Skeletal muscle satellite cell (primary cell): ENCODE data around the gene PPP1R1B.

ENCODE experiments used
- H3K27me3 ChIP-seq: 2 replicates; pipeline ENCODE4 v1.7.0; 2013; ENCODE audit warnings: low read length; ENCODE audit not compliant: control insufficient read depth, insufficient read depth
- H3K36me3 ChIP-seq: 2 replicates; pipeline ENCODE4 v1.7.0; 2013; ENCODE audit warnings: mild to moderate bottlenecking, control low read depth, low read length; ENCODE audit not compliant: insufficient read depth
- H3K4me1 ChIP-seq: 2 replicates; pipeline ENCODE4 v1.7.0; 2013; ENCODE audit warnings: low read length; ENCODE audit not compliant: control insufficient read depth, insufficient read depth
- H3K4me2 ChIP-seq: 2 replicates; pipeline ENCODE4 v1.7.0; 2013; ENCODE audit warnings: mild to moderate bottlenecking, low read length
- H3K4me3 ChIP-seq: 2 replicates; pipeline ENCODE4 v1.7.0; 2013; ENCODE audit warnings: low read length
- H3K9ac ChIP-seq: 2 replicates; pipeline ENCODE4 v1.7.0; 2013; ENCODE audit warnings: mild to moderate bottlenecking, low read depth, low read length, moderate library complexity
- H3K9me3 ChIP-seq: replicated peaks from 2 replicates; pipeline ENCODE4 v1.7.0; 2013; ENCODE audit warnings: mild to moderate bottlenecking, control low read depth, low read length

The PPP1R1B gene

GRCh38 chr17:39652587-39653315, 26.0 kb downstream of the PPP1R1B start:
- H3K27me3 ChIP-seq = no peaks in the 10 kb centered on the region
- no peak overlapping the region for H3K9ac ChIP-seq
- peaks cover 9% of the 10 kb centered on the region for H3K36me3 ChIP-seq
- H3K4me2 ChIP-seq = no peak overlapping the region
- H3K4me1 ChIP-seq = no peaks in the 10 kb centered on the region
- no peak overlapping the region for H3K4me3 ChIP-seq
- H3K9me3 ChIP-seq = no peaks in the 10 kb centered on the region

GRCh38 chr17:39653316-39653661, 26.5 kb downstream of the PPP1R1B start:
- H3K4me3 ChIP-seq = no peak overlapping the region
- no peaks in the 10 kb centered on the region for H3K9me3 ChIP-seq
- no peak overlapping the region for H3K9ac ChIP-seq

GRCh38 chr17:39653662-39654331, 27.0 kb downstream of the PPP1R1B start:
- Histone ChIP-seq H3K4me1 (no peaks in the 10 kb centered on the region), H3K27me3 (no peaks in the 10 kb centered on the region), H3K4me3 (no peak overlapping the region), H3K9me3 (no peaks in the 10 kb centered on the region), H3K9ac (no peak overlapping the region), H3K36me3 (peaks cover 15% of the 10 kb centered on the region), H3K4me2 (no peak overlapping the region)

More at GRCh38 chr17:39653316-39653661, 26.5 kb downstream of the PPP1R1B start:
- H3K36me3 ChIP-seq = peaks cover 14% of the 10 kb centered on the region
- H3K4me2 ChIP-seq = no peak overlapping the region
- H3K27me3 ChIP-seq = no peaks in the 10 kb centered on the region
- no peaks in the 10 kb centered on the region for H3K4me1 ChIP-seq

- Histone ChIP-seq H3K4me3 (no peak overlapping the region), H3K4me1 (no peaks in the 10 kb centered on the region)
Measured at GRCh38 chr17:39655105-39655504, 28.4 kb downstream of the PPP1R1B start.

GRCh38 chr17:39658346-39658745, 31.6 kb downstream of the PPP1R1B start:
- H3K4me3 ChIP-seq = no peak overlapping the region
- H3K9me3 ChIP-seq = no peaks in the 10 kb centered on the region
- H3K4me2 ChIP-seq = no peak overlapping the region
- H3K36me3 ChIP-seq = peaks cover 36% of the 10 kb centered on the region
- H3K27me3 ChIP-seq = no peaks in the 10 kb centered on the region
- no peak overlapping the region for H3K9ac ChIP-seq
- H3K4me1 ChIP-seq = no peaks in the 10 kb centered on the region

More at GRCh38 chr17:39655105-39655504, 28.4 kb downstream of the PPP1R1B start:
- Histone ChIP-seq H3K27me3 (no peaks in the 10 kb centered on the region), H3K4me2 (no peak overlapping the region), H3K36me3 (peaks cover 16% of the 10 kb centered on the region), H3K9me3 (no peaks in the 10 kb centered on the region), H3K9ac (no peak overlapping the region)

- Histone ChIP-seq H3K4me1 (peaks cover 2% of the 10 kb centered on the region), H3K4me2 (no peak overlapping the region), H3K4me3 (no peak overlapping the region), H3K9me3 (no peaks in the 10 kb centered on the region), H3K9ac (no peak overlapping the region), H3K36me3 (peaks cover 35% of the 10 kb centered on the region), H3K27me3 (no peaks in the 10 kb centered on the region)
Measured at GRCh38 chr17:39658760-39659159, 32.0 kb downstream of the PPP1R1B start.

GRCh38 chr17:39659279-39660010, 32.7 kb downstream of the PPP1R1B start:
- Histone ChIP-seq H3K4me2 (no peak overlapping the region), H3K36me3 (peaks cover 30% of the 10 kb centered on the region), H3K9me3 (no peaks in the 10 kb centered on the region), H3K4me3 (no peak overlapping the region), H3K4me1 (peaks cover 5% of the 10 kb centered on the region), H3K9ac (no peak overlapping the region), H3K27me3 (no peaks in the 10 kb centered on the region)

GRCh38 chr17:39660011-39660360, 33.2 kb downstream of the PPP1R1B start:
- no peaks in the 10 kb centered on the region for H3K9me3 ChIP-seq
- peaks cover 5% of the 10 kb centered on the region for H3K4me1 ChIP-seq
- no peak overlapping the region for H3K4me2 ChIP-seq
- H3K27me3 ChIP-seq = no peaks in the 10 kb centered on the region
- H3K4me3 ChIP-seq = no peak overlapping the region
- peaks cover 30% of the 10 kb centered on the region for H3K36me3 ChIP-seq
- H3K9ac ChIP-seq = no peak overlapping the region

GRCh38 chr17:39660397-39661385, 33.9 kb downstream of the PPP1R1B start:
- Histone ChIP-seq H3K9ac (no peak overlapping the region), H3K4me3 (no peak overlapping the region), H3K4me2 (no peak overlapping the region), H3K4me1 (peaks cover 6% of the 10 kb centered on the region), H3K9me3 (no peaks in the 10 kb centered on the region), H3K36me3 (peaks cover 30% of the 10 kb centered on the region), H3K27me3 (peaks cover 4% of the 10 kb centered on the region)

- no peak overlapping the region for H3K4me2 ChIP-seq
- H3K9ac ChIP-seq = no peak overlapping the region
- H3K27me3 ChIP-seq = peaks cover 15% of the 10 kb centered on the region
- no peaks in the 10 kb centered on the region for H3K9me3 ChIP-seq
- H3K4me1 ChIP-seq = peaks cover 14% of the 10 kb centered on the region
- H3K36me3 ChIP-seq = peaks cover 30% of the 10 kb centered on the region
- H3K4me3 ChIP-seq = no peak overlapping the region
Measured at GRCh38 chr17:39661744-39662541, 35.2 kb downstream of the PPP1R1B start.
